DMS153 (cell line): ENCODE results near the gene EMSY.

Source experiments
- DNase-seq: peaks from one replicate; lab custom pipeline; 2025; lab: John Stamatoyannopoulos, UW

Gene EMSY

GRCh38 chr11:76523786-76524436, 79.1 kb downstream of the EMSY start:
- DNase-seq = no peak

DNA sequence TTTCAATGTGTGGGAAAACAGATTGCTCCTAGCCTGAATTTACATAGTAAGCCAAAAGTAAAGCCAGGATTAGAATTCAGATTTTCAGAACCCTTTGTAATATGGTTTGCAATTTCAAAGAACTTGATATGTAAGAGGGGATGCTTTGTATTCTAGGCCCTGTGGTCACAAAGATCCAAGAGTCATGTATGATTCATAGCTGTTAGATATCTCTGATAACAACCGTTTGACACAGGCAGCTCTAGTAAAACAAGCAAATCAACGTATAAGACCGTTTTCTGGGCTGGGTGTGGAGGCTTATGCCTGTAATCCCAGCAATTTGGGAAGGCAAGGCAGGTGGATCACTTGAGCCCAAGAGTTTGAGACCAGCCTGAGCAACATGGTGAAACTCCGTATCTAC, 79.6 kb downstream of the EMSY start:
- DNase-seq = no peak

DNA sequence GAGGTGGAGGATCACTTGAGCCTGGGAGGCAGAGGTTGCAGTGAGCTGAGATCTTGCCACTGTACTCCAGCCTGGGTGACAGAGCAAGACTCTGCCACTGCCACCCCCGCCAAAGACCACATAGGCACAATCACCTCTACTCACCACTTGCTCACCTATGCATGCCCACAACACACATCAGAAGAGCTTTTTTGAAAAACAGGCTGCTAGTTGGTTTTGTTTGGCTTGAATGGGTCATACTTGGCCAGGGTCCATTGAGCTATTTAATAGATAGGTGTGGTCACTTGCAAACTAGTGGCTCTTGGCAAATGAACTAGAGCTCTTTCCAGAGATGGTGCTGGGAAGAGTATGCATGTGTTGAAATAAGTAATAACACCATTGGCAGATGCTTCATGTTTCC, 80.1 kb downstream of the EMSY start:
- peak; percentile 51 for DNase-seq

DNA sequence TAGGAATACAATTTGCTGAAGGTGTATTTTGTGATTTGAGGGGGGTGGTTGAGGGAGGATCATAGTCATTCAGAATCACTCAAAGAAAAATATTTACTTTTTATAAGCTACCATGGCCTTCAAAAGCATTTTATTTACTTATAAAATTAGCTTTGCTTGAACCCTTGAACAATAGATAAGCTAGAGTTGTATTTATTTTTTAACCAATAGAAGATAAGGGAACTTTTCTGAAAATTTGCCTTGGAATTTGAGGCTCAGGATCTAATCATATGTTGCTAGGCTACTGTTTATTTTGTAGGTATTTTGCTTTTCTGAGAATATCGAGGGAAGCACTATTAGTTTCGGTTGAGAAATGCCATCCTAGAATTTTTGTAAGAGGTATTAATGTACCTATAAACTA, 82.1 kb downstream of the EMSY start:
- no peak for DNase-seq

GRCh38 chr11:76542436-76542835, 97.6 kb downstream of the EMSY start:
- DNase-seq = no peak

DNA sequence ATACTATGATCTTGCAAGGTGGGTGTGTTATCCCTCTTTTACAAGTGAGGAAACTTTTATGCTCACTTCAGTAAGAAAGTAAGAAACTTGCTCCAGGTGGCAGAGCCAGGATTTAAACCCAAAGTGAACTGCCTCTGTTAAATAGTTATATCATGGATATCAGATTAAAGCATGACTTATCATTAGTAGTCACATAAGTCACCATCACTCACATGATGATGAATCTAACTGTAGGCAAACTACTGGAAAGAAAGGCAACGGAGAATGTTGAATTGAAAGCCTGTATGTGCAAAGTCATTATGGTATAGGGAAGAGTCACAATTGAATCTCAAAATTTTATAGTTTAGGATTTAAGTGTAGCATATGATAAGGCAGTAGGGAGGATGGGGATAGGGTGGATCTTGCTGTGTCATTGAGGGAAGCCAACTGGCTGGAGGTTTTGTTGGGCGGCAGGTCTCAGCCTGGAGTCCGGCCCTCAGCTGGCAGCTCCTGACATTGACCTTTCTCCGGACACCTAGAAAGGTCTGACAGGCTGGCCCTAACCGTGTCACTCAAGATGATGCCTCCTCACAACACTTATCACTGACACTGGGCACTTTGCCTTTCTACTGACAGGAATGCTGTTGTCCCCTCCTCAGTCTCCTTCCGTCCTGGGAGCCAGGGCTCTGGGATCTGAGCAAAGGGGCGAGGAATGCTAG, 98.3 kb downstream of the EMSY start:
- DNase-seq = no peak

DNA sequence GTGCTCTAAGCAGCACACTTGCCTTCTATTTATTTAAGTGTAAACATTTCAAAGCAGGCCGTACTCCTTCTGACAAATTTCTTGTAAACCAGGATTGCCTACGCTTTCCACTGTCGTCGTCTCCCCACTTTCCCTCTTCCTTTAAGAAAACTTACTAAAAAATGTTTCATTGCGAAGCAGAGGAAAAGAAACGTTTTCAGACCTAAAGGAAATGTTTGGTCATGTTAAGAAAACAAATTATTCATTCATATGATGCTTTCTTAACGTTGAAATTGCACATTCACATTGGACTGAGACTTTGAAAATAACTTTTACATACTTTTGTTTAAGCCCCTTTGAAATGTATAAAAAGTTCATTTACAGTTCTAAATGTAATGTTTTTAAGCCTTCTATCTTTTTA, 106.0 kb downstream of the EMSY start:
- DNase-seq = no peak

DNA sequence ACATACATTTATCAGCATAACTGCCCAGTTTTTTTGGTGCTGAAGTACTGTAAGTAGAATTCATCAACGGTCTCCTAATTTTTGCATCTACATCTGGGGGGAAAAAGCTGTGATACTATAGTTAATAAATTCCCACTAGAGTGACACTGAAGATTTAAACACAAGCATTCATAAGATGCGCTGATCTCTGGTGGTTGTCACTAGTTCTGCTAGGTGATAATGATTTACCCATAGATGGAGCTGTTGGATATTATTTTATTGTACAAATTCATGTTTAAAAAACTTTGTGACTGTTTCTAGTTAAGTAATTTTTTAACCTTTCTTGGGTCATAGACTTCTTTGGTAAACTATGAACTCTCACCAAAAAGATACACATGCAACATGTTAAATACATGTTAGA, 106.6 kb downstream of the EMSY start:
- no peak for DNase-seq

- DNase-seq = no peak
These were observed 108.2 kb downstream of the EMSY start for GRCh38 chr11:76552987-76553386.

- no peak for DNase-seq
These were observed 109.0 kb downstream of the EMSY start for GRCh38 chr11:76553554-76554476.

GRCh38 chr11:76554767-76555166, 109.9 kb downstream of the EMSY start:
- no peak for DNase-seq

DNA sequence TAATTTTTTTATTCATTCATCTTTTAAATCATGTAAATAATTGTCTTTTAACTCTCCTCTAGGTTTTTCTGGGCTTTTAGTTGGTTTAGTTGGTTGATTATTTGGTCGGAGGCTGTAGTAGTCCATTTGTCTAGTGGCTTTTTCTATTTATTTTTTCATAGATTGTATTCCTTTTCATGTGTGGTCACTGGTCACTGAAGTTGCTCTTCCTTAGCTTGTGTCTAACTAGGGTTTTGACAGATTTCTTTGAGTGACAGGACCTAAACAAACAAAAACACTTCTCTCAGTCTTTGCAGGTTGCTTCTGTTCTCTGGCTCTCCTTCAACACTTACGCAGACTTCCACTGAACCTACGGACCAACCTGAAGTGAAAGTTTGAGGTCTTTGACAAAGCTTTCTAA, 112.6 kb downstream of the EMSY start:
- no peak for DNase-seq

DNA sequence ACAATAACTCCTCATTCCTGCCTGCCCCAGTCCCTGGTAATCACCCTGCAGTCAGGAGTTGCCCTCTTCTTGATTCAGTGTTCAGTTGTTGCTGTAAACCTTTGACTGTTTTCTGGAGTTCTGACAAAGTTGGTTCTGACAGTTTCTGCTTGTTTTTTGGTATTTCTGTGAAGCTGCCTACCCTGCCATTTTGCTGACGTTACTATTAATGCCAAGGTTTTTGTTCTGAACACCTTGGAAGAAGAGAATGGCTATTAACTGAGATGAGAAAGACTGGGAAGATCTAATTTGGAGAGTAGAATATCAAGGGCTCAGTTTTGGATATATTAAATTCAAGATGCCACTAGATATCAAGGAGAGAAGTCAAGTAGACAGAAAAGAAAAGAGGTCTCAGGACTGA, 113.7 kb downstream of the EMSY start:
- DNase-seq = no peak

DNA sequence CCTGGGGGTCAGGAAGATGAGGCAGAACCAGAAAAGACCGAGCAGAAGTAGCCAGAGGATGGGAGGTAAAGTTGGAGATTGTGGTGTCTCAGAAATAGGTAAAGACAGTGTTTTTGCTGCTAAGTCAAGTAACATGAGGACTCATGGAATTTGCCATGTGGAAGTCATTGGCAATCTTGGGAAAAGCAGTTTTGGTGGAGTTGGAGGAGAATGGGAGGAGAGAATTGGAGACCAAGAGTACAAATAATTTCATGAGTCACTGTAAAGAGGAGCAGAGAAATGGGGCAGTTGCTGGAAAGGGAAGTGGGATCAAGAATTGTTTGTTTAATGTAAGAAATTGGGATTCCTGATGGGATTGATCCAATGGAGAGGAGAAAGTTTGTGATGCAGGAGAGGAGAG, 114.1 kb downstream of the EMSY start:
- DNase-seq = no peak

DNA sequence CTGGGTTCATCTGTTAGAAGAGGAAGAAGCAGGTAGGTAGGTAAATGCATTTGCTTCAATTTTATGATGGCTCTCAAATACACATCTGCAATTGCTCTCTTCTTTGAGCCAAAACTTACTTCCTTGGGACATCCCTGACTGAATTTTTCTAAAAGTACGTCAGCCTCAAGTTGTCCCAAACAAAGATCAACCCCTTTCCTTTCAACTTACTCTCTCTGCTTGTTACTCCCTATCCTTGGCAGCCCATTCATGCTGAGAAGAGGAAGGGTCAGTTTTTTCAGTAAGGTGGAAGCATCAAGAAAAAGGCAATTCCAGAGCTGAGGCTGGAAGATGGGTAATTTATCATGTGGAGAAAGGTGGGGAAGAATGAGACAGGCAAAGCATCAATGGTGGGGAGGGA, 114.5 kb downstream of the EMSY start:
- DNase-seq = no peak

GRCh38 chr11:76560219-76560618, 115.4 kb downstream of the EMSY start:
- no peak for DNase-seq

- no peak for DNase-seq
These were observed 116.4 kb downstream of the EMSY start for GRCh38 chr11:76561245-76561644.

- no peak for DNase-seq
These were observed 117.7 kb downstream of the EMSY start for GRCh38 chr11:76562541-76562940.

- no peak for DNase-seq
These were observed 119.5 kb downstream of the EMSY start for GRCh38 chr11:76564364-76564763.

DNA sequence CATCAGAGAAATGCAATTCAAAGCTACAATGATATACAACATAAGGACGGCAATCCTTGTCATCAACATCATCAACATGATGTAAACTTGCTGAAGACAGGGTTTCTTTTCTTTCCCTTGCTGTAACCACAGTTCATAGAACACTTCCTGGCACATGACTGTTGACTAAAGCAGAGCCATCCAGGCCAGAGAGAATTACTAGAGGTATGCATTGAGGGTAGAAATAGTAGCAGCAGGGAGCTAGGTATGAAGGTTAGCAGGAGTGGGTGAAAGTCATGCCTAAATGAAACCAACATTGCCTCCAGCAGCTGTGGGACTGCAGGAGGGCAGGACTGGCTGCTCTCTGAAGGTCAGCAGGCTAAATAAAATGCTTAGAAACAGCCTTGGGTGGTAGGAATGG, 122.0 kb downstream of the EMSY start:
- DNase-seq = no peak

- DNase-seq = no peak
These were observed 122.4 kb downstream of the EMSY start for GRCh38 chr11:76567261-76567660.

GRCh38 chr11:76568139-76568538, 123.3 kb downstream of the EMSY start:
- DNase-seq = no peak

DNA sequence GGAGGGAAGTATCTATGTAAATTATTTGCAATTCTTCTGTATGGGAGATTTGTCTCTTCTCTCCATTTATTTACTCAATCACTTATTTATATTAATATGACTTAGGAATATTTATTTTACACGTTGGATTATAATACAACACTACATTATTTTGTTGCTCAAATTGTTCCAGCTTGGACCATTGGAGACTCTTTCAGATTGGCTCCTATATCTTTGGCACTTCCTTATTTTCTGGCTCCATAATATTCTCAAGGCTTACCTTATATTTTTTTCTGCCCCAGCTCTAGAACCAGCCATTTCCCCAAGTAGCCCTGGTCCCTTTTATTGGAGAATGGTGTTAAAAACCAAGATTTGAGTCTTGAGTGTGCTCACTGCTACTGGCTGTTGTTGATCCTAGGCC, 123.8 kb downstream of the EMSY start:
- no peak for DNase-seq
